HepG2 (cell line): ENCODE measurements around the gene SYS1. TPM values are rescaled to one million over a fixed set of nuclear protein-coding genes. Genes with fewer than 3 reads are reported as not detected.
A peak's percentile ranks its signal among the peaks of the same experiment; 100 is the strongest.

ENCODE experiments used
- ARNTL ChIP-seq: sonication (generic); formaldehyde crosslinking; IDR thresholded peaks from 2 replicates; pipeline ENCODE4 v1.4.0; 2020; ENCODE audit warnings: mild to moderate bottlenecking, missing genetic modification reagents
- CBFB ChIP-seq: sonication (generic); formaldehyde crosslinking; IDR thresholded peaks from 2 replicates; pipeline ENCODE4 v1.4.0; 2020; ENCODE audit warnings: missing genetic modification reagents
- ETV6 ChIP-seq: sonication (generic); formaldehyde crosslinking; conservative IDR thresholded peaks from 2 replicates; pipeline ENCODE4 v1.4.0; 2020; ENCODE audit warnings: missing genetic modification reagents
- HOXA3 ChIP-seq: sonication (generic); formaldehyde crosslinking; IDR thresholded peaks from 2 replicates; pipeline ENCODE4 v1.5.0; 2020; ENCODE audit warnings: missing genetic modification reagents
- KDM3A ChIP-seq: IDR thresholded peaks from 2 replicates; pipeline ENCODE4 v1.6.1; 2018; ENCODE audit warnings: low read depth, missing compliant biosample characterization
- MEF2D ChIP-seq: sonication (generic); formaldehyde crosslinking; IDR thresholded peaks from 2 replicates; pipeline ENCODE4 v1.5.1; 2020; ENCODE audit warnings: mild to moderate bottlenecking, missing genetic modification reagents
- NCOA2 ChIP-seq: sonication (generic); formaldehyde crosslinking; IDR thresholded peaks from 2 replicates; pipeline ENCODE4 v1.8.0; 2022; ENCODE audit warnings: inconsistent platforms
- NR0B2 ChIP-seq: sonication (generic); formaldehyde crosslinking; IDR thresholded peaks from 2 replicates; pipeline ENCODE4 v1.4.0; 2020; ENCODE audit warnings: mild to moderate bottlenecking, missing genetic modification reagents
- SOX6 ChIP-seq, 2 experiments: fragments of 450-650 bp in 1 of 2; sonication (generic) in 1 of 2; formaldehyde crosslinking in 1 of 2; IDR thresholded peaks; 2 replicates each; pipeline versions ENCODE4 v1.4.0 to v1.6.1; 2017 to 2020; ENCODE audit warnings: antibody characterized with exemption in 1 of 2, mild to moderate bottlenecking in 1 of 2, missing genetic modification reagents in 1 of 2
- SRY ChIP-seq: sonication (generic); formaldehyde crosslinking; IDR thresholded peaks from 2 replicates; pipeline ENCODE4 v1.8.0; 2022; ENCODE audit warnings: mild to moderate bottlenecking, missing genetic modification reagents
- TARDBP ChIP-seq: sonication (generic); formaldehyde crosslinking; IDR thresholded peaks from 2 replicates; pipeline ENCODE4 v1.8.0; 2022; ENCODE audit warnings: mild to moderate bottlenecking, missing genetic modification reagents
- TOPORS ChIP-seq: sonication (generic); formaldehyde crosslinking; IDR thresholded peaks from 2 replicates; pipeline ENCODE4 v1.8.0; 2023; ENCODE audit warnings: mild to moderate bottlenecking, missing genetic modification reagents
- ZNF12 ChIP-seq: sonication (generic); formaldehyde crosslinking; IDR thresholded peaks from 2 replicates; pipeline ENCODE4 v1.5.0; 2020; ENCODE audit warnings: missing genetic modification reagents
- ZNF136 ChIP-seq: sonication (generic); formaldehyde crosslinking; IDR thresholded peaks from 2 replicates; pipeline ENCODE4 v1.8.1; 2022; ENCODE audit warnings: low read depth, mild to moderate bottlenecking, moderate library complexity, missing genetic modification reagents
- ZNF451 ChIP-seq: sonication (generic); formaldehyde crosslinking; IDR thresholded peaks from 2 replicates; pipeline ENCODE4 v1.5.0; 2020; ENCODE audit warnings: mild to moderate bottlenecking, missing genetic modification reagents
- ZNF468 ChIP-seq: sonication (generic); formaldehyde crosslinking; IDR thresholded peaks from 2 replicates; pipeline ENCODE4 v1.8.0; 2022; ENCODE audit warnings: mild to moderate bottlenecking, moderate library complexity, missing genetic modification reagents
- ZNF547 ChIP-seq: sonication (generic); formaldehyde crosslinking; IDR thresholded peaks from 2 replicates; pipeline ENCODE4 v1.5.1; 2020; ENCODE audit warnings: mild to moderate bottlenecking, missing genetic modification reagents
- ZNF564 ChIP-seq: sonication (generic); formaldehyde crosslinking; IDR thresholded peaks from 2 replicates; pipeline ENCODE4 v1.8.1; 2023; ENCODE audit warnings: mild to moderate bottlenecking, missing genetic modification reagents
- ZNF747 ChIP-seq: sonication (generic); formaldehyde crosslinking; IDR thresholded peaks from 2 replicates; pipeline ENCODE4 v1.8.1; 2023; ENCODE audit warnings: missing genetic modification reagents, mild to moderate bottlenecking, borderline replicate concordance
- ZNF781 ChIP-seq: sonication (generic); formaldehyde crosslinking; IDR thresholded peaks from 2 replicates; pipeline ENCODE4 v1.5.1; 2020; ENCODE audit warnings: borderline replicate concordance, mild to moderate bottlenecking, missing genetic modification reagents; ENCODE audit errors: not compliant biosample characterization
- ZNF792 ChIP-seq: IDR thresholded peaks from 2 replicates; pipeline ENCODE4 v1.6.1; 2016
- ZSCAN12 ChIP-seq: sonication (generic); formaldehyde crosslinking; IDR thresholded peaks from 2 replicates; pipeline ENCODE4 v1.9.0; 2021; ENCODE audit warnings: mild to moderate bottlenecking, missing genetic modification reagents
- ZSCAN22 ChIP-seq: sonication (generic); formaldehyde crosslinking; IDR thresholded peaks from 2 replicates; pipeline ENCODE4 v1.4.0; 2020; ENCODE audit warnings: mild to moderate bottlenecking, missing genetic modification reagents
- polyA plus RNA-seq, 8 experiments: library from polyadenylated mRNA; depleted of rRNA in 3 of 8; stranded (reverse) in 7 of 8; unstranded in 1 of 8; fragments of >200 nt; fragmentation: Illumina TruSeq in 4 of 8; extraction: Trizol in 4 of 8; gene quantifications; 2 replicates each; pipeline versions ENCODE4 v1.2.1 to v1.2.3, GENCODE V29; 2011 to 2016; ENCODE audit warnings: low read depth in 4 of 8, missing spikeins in 1 of 8, mixed read lengths in 1 of 8; ENCODE audit not compliant: insufficient read depth in 1 of 8
- total RNA-seq, 5 experiments: library from RNA; depleted of rRNA; stranded (reverse); fragments of >200 nt; fragmentation: Illumina TruSeq; extraction: Trizol; gene quantifications; 2 replicates each; pipeline ENCODE4 v1.2.3, GENCODE V29; 2016; ENCODE audit warnings: low read depth in 1 of 5
- TF ChIP-seq, protein P1 (sequence below): sonication (generic); formaldehyde crosslinking; IDR thresholded peaks from 2 replicates; pipeline ENCODE4 v1.4.0; 2020; ENCODE audit warnings: low read depth, missing genetic modification reagents
- TF ChIP-seq, protein P2 (sequence below): sonication (generic); formaldehyde crosslinking; IDR thresholded peaks from 2 replicates; pipeline ENCODE4 v1.8.1; 2023; ENCODE audit warnings: mild to moderate bottlenecking, missing genetic modification reagents, borderline replicate concordance
- TF ChIP-seq, protein P3 (sequence below): sonication (generic); formaldehyde crosslinking; conservative IDR thresholded peaks from 2 replicates; pipeline ENCODE4 v1.4.0; 2020; ENCODE audit warnings: missing genetic modification reagents

Gene SYS1
- total and polyA plus RNA-seq, 2 of the 13 experiments (the other 11 are each of a cell fraction or from before 2014, with no cell fraction given): 38.3 to 65.6 TPM

DNA sequence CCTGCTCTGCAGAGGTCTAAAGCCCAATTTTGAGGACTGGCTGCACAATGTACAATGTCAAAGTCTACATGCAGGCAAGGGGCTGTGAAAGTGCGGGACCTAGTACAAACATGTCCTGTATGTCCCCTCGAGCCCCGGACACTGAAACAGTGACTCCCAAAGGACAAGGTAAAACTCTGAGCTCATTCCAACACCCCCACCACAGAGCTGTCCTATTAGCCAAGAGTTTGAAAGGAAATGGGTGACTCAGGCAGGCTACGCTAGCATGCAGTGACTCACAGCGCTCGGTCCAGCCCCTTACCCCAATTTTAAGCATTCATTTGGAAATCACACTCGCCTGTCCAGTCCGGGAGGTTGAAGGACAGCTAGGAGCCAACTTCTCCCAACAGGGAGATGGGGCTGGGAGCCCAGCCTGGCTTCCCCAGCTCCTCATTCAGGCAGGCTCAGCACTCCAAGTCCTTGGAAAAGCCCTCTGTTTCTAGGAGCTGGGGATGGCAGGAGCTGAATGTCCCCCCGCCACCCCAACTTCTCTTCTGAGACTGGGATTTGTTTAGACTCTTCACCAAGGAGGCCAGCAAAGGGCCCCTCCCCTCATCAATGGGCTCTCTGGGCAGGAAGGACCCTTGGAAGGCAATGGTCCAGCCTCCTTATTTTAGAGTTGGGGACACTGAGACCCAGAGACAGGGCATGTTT is 18.6 kb upstream of the SYS1 start (continued):
- TF ChIP-seq, protein P1, sequence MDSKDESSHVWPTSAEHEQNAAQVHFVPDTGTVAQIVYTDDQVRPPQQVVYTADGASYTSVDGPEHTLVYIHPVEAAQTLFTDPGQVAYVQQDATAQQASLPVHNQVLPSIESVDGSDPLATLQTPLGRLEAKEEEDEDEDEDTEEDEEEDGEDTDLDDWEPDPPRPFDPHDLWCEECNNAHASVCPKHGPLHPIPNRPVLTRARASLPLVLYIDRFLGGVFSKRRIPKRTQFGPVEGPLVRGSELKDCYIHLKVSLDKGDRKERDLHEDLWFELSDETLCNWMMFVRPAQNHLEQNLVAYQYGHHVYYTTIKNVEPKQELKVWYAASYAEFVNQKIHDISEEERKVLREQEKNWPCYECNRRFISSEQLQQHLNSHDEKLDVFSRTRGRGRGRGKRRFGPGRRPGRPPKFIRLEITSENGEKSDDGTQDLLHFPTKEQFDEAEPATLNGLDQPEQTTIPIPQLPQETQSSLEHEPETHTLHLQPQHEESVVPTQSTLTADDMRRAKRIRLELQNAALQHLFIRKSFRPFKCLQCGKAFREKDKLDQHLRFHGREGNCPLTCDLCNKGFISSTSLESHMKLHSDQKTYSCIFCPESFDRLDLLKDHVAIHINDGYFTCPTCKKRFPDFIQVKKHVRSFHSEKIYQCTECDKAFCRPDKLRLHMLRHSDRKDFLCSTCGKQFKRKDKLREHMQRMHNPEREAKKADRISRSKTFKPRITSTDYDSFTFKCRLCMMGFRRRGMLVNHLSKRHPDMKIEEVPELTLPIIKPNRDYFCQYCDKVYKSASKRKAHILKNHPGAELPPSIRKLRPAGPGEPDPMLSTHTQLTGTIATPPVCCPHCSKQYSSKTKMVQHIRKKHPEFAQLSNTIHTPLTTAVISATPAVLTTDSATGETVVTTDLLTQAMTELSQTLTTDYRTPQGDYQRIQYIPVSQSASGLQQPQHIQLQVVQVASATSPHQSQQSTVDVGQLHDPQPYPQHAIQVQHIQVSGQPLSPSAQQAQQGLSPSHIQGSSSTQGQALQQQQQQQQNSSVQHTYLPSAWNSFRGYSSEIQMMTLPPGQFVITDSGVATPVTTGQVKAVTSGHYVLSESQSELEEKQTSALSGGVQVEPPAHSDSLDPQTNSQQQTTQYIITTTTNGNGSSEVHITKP (CRISPR knock-in tag): peak; percentile 80; the same call in 1 of the 2 replicates
- TF ChIP-seq TARDBP (CRISPR knock-in tag) (peak; percentile 62; the same call in 1 of the 2 replicates), ZNF547 (CRISPR knock-in tag) (peak; percentile 18; the same call in 1 of the 2 replicates), HOXA3 (CRISPR knock-in tag) (peak; percentile 76), NCOA2 (CRISPR knock-in tag) (peak; percentile 59), ZNF564 (CRISPR knock-in tag) (peak; percentile 81; the same call in 1 of the 2 replicates), NR0B2 (no peak), ARNTL (0 out of 2 replicates have a peak, but pooled peaks have one; percentile 38), ZNF747 (CRISPR knock-in tag) (peak; percentile 0; the same call in 1 of the 2 replicates), SRY (CRISPR knock-in tag) (peak; percentile 60; the same call in 1 of the 2 replicates), CBFB (CRISPR knock-in tag) (no peak), ZNF468 (CRISPR knock-in tag) (0 out of 2 replicates have a peak, but pooled peaks have one; percentile 21), ZNF781 (CRISPR knock-in tag) (peak; percentile 64), ZNF136 (CRISPR knock-in tag) (no peak), ZSCAN22 (CRISPR knock-in tag) (no peak), ETV6 (CRISPR knock-in tag) (0 out of 2 replicates have a peak, but pooled peaks have one; percentile 13), SOX6 (IDR thresholded peaks at IDR 0.05) (no peak), SOX6 (CRISPR knock-in tag; IDR thresholded peaks at IDR 0.05) (peak; percentile 20; the same call in 1 of the 2 replicates), TOPORS (peak; percentile 71; the same call in 1 of the 2 replicates), ZNF792 (CRISPR knock-in tag) (peak; percentile 91; the same call in 1 of the 2 replicates), ZNF12 (CRISPR knock-in tag) (peak; percentile 81; the same call in 1 of the 2 replicates), KDM3A (CRISPR knock-in tag) (0 out of 2 replicates have a peak, but pooled peaks have one; percentile 53), MEF2D (CRISPR knock-in tag) (peak; percentile 29; the same call in 1 of the 2 replicates), ZSCAN12 (CRISPR knock-in tag) (no peak), ZNF451 (CRISPR knock-in tag) (no peak)
- TF ChIP-seq, protein P2, sequence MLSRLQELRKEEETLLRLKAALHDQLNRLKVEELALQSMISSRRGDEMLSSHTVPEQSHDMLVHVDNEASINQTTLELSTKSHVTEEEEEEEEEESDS (CRISPR knock-in tag): 0 out of 2 replicates have a peak, but pooled peaks have one; percentile 44
- TF ChIP-seq, protein P3, sequence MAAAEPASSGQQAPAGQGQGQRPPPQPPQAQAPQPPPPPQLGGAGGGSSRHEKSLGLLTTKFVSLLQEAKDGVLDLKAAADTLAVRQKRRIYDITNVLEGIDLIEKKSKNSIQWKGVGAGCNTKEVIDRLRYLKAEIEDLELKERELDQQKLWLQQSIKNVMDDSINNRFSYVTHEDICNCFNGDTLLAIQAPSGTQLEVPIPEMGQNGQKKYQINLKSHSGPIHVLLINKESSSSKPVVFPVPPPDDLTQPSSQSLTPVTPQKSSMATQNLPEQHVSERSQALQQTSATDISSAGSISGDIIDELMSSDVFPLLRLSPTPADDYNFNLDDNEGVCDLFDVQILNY: no peak
